Fibroblast of the aortic adventitia (primary cell): ENCODE data around the gene SSH2. TPM values are rescaled to one million over a fixed set of nuclear protein-coding genes. Genes with fewer than 3 reads are reported as not detected.

Experiments used
- DNase-seq: peaks from one replicate; pipeline ENCODE4 v3.0.0-alpha.2; 2010; ENCODE audit warnings: low read depth
- H3K4me3 ChIP-seq: 2 replicates; pipeline ENCODE4 v1.5.1; 2011; ENCODE audit warnings: low read depth, mild to moderate bottlenecking, control low read depth, low read length, moderate library complexity
- CTCF ChIP-seq: IDR thresholded peaks from 2 replicates; pipeline ENCODE4 v1.5.1; 2011; ENCODE audit warnings: mild to moderate bottlenecking, low read length, control low read depth, inconsistent platforms; ENCODE audit not compliant: insufficient read depth
- total RNA-seq: library from RNA; depleted of rRNA; stranded (reverse); fragments of >200 nt; gene quantifications from 2 replicates; pipeline ENCODE4 v1.2.3, GENCODE V29; 2012; ENCODE audit warnings: low replicate concordance

SSH2 gene
- total RNA-seq, 1 donor, result 21.1 TPM

- no peak for TF ChIP-seq CTCF
- H3K4me3 ChIP-seq, result no peak overlapping the region
- DNase-seq, result peak; percentile 20
Measured at GRCh38 chr17:29836643-29837042, 93.4 kb downstream of the SSH2 start.

GRCh38 chr17:29835435-29836351 is 94.3 kb downstream of the SSH2 start:
- DNase-seq, result peak; percentile 70
- H3K4me3 ChIP-seq, result no peak overlapping the region
- TF ChIP-seq CTCF, result no peak

- no peak for TF ChIP-seq CTCF
- H3K4me3 ChIP-seq, result no peak overlapping the region
- no peak for DNase-seq
Measured at GRCh38 chr17:29833801-29834200, 96.2 kb downstream of the SSH2 start.

- no peak for DNase-seq
- TF ChIP-seq CTCF, result no peak
- no peak overlapping the region for H3K4me3 ChIP-seq
Measured at GRCh38 chr17:29828676-29829284, 101.2 kb downstream of the SSH2 start.

GRCh38 chr17:29827179-29827578 is 102.8 kb downstream of the SSH2 start:
- no peak for TF ChIP-seq CTCF
- H3K4me3 ChIP-seq, result no peak overlapping the region
- DNase-seq, result no peak

GRCh38 chr17:29826114-29826692 is 103.8 kb downstream of the SSH2 start:
- no peak for TF ChIP-seq CTCF
- no peak for DNase-seq
- H3K4me3 ChIP-seq, result no peak overlapping the region
